Mucosa of stomach (tissue), 1 donor: Measurements from ENCODE around the gene ATP5F1A.

ENCODE experiments used
- H3K27me3 ChIP-seq: one replicate; pipeline ENCODE4 v1.7.0; 2013; ENCODE audit warnings: mild to moderate bottlenecking, low read length; ENCODE audit not compliant: control insufficient read depth, insufficient read depth
- H3K36me3 ChIP-seq: one replicate; pipeline ENCODE4 v1.7.0; 2013; ENCODE audit warnings: low read length; ENCODE audit not compliant: control insufficient read depth, insufficient read depth
- H3K4me1 ChIP-seq: one replicate; pipeline ENCODE4 v1.7.0; 2013; ENCODE audit warnings: mild to moderate bottlenecking, low read length; ENCODE audit not compliant: control insufficient read depth, insufficient read depth
- H3K4me3 ChIP-seq: one replicate; pipeline ENCODE4 v1.7.0; 2013; ENCODE audit warnings: low read length
- H3K9ac ChIP-seq: one replicate; pipeline ENCODE4 v1.7.0; 2013; ENCODE audit warnings: mild to moderate bottlenecking, low read length, moderate library complexity
- H3K9me3 ChIP-seq: one replicate; pipeline ENCODE4 v1.7.0; 2013; ENCODE audit warnings: mild to moderate bottlenecking, low read length, moderate library complexity; ENCODE audit not compliant: control insufficient read depth
- donor health status: Pancreatic carcinoma.

Gene ATP5F1A

GRCh38 chr18:46071653-46072375, 26.3 kb downstream of the ATP5F1A start, which contains the start of gene PSTPIP2:
TSS of gene PSTPIP2 (minus strand) at chr18:46072260. CDS start at chr18:46072188, 72 bp downstream.
- H3K9ac ChIP-seq = peak within 1 kb of the TSS; percentile 69

GRCh38 chr18:46070815-46071652, 27.1 kb downstream of the ATP5F1A start:
- Histone ChIP-seq H3K4me3 (peak overlapping the region; percentile 60), H3K9me3 (no peaks in the 10 kb centered on the region), H3K27me3 (peaks cover 9% of the 10 kb centered on the region), H3K4me1 (peaks cover 5% of the 10 kb centered on the region), H3K9ac (peak overlapping the region; percentile 69), H3K36me3 (no peaks in the 10 kb centered on the region)

More at GRCh38 chr18:46071653-46072375, 26.3 kb downstream of the ATP5F1A start, which contains the start of gene PSTPIP2:
- H3K4me1 ChIP-seq = peaks cover 5% of the 10 kb centered on the region
- no peaks in the 10 kb centered on the region for H3K9me3 ChIP-seq
- peaks cover 9% of the 10 kb centered on the region for H3K27me3 ChIP-seq
- H3K4me3 ChIP-seq = peak within 1 kb of the TSS; percentile 60
- H3K36me3 ChIP-seq = no peaks in the 10 kb centered on the region

DNA sequence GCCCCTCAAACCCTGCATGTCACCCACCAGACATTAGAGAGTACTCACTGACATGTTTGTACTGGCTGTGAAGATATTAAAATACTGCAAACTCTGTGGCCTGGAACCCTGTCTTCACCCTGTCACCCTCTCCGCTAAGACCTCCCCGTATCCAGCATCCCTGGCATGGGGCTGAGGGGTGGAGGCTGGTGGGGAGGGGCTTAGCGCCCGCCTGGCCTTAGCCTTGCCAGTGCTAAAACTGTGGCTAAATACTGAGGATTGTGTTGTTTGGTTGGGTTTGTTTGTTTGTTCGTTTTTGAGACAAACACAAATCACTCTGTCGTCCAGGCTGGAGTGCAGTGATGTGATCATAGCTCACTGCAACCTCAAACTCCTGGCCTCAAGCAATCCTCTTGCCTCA, 27.9 kb downstream of the ATP5F1A start:
- Histone ChIP-seq H3K36me3 (no peaks in the 10 kb centered on the region), H3K9me3 (no peaks in the 10 kb centered on the region), H3K4me1 (peaks cover 5% of the 10 kb centered on the region), H3K9ac (no peak overlapping the region), H3K27me3 (peaks cover 9% of the 10 kb centered on the region), H3K4me3 (no peak overlapping the region)

GRCh38 chr18:46069524-46069923, 28.6 kb downstream of the ATP5F1A start:
- no peak overlapping the region for H3K9ac ChIP-seq
- no peaks in the 10 kb centered on the region for H3K36me3 ChIP-seq
- H3K4me1 ChIP-seq = peaks cover 5% of the 10 kb centered on the region
- H3K9me3 ChIP-seq = no peaks in the 10 kb centered on the region
- no peak overlapping the region for H3K4me3 ChIP-seq
- H3K27me3 ChIP-seq = peaks cover 9% of the 10 kb centered on the region

DNA sequence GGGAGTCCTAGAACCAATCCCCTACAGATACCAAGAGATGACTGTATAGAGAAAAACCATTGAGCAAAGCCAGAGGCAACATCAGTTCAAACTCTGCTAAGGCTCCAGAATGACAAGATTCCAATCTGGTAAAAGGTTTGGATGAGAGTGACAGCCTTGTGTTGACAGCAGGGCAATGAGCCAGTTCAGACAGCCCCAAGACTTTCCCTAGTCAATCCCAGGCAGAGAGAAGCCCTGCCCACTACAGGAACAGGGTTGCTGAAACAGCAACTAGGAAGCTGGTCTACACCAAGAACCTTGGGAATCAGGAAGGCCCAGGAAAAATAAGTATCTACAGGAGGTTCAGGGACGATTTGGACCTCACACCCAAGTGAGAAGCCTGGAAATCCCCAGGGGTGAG, 29.3 kb downstream of the ATP5F1A start:
- Histone ChIP-seq H3K9ac (no peak overlapping the region), H3K4me1 (peaks cover 5% of the 10 kb centered on the region), H3K9me3 (no peaks in the 10 kb centered on the region)

DNA sequence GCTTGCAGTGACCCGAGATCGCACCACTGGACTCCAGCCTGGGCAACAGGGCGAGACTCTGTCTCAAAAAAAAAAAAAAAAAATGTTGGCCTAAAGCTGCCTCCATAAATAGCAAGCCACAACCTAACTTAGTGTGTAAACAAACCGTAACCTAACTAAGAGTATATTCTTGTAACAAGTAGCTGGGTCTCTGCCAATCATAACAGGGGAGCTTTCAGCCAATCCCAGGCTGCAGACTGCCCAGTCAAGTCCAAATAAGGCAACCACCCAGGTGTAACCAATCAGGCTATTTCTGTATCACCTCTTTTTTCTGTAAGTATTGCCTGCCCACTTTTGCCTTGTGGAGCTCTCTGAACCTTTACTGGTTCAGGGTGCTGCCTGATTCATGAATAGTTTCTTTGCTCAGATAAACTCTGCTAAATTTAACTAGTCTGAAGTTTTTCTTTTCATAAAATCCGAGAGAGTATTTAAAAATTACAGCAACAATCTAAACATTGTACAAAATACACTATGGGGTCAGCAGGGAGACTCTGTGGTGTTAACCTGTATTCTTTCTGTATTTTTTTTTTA, 30.6 kb downstream of the ATP5F1A start:
- Histone ChIP-seq H3K27me3 (peaks cover 9% of the 10 kb centered on the region), H3K9me3 (no peaks in the 10 kb centered on the region), H3K4me1 (peaks cover 3% of the 10 kb centered on the region), H3K36me3 (no peaks in the 10 kb centered on the region), H3K4me3 (no peak overlapping the region), H3K9ac (no peak overlapping the region)

More for the DNA sequence above, 29.3 kb downstream of the ATP5F1A start:
- Histone ChIP-seq H3K36me3 (no peaks in the 10 kb centered on the region), H3K27me3 (peaks cover 9% of the 10 kb centered on the region), H3K4me3 (no peak overlapping the region)

DNA sequence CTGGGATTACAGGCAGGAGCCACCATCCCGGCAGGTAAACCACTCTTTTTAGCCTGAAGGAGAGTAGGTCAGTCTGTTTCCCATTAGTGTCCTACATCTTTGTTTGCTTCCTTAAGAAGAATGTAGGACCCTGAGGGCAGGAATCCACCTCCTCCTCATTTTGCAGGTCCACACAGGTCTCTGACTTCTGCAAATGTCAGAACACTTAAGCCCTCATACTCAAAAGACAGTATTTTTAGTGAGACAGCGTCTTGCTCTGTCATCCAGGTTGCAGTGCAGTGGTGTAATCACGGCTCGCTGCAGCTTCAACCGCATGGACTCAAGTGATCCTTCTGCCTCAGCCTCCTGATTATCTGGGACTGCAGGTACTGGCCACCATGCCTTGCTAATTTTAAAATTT, 35.3 kb downstream of the ATP5F1A start:
- no peak overlapping the region for H3K9ac ChIP-seq
- no peaks in the 10 kb centered on the region for H3K27me3 ChIP-seq
- H3K4me1 ChIP-seq = peaks cover 5% of the 10 kb centered on the region
- no peak overlapping the region for H3K4me3 ChIP-seq
- no peaks in the 10 kb centered on the region for H3K36me3 ChIP-seq
- H3K9me3 ChIP-seq = no peaks in the 10 kb centered on the region

DNA sequence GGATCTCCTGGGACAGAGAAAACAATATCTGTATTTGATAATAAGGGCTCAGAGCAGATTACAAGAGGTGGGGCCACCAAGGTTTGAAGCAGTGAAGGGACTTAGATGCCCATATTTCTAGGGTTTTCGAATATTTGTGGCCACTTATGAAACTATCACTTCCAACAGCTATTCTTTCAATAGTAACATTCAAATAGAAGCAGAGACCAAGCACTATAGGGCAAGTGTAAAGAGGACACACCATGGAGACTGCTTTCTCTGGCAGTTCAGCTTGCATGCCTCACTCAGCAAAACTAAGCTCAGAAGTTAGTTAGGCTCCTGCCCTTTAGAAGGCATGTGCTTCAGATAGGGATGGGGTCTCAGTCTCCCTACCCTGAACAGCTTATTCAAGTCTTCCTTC, 36.3 kb downstream of the ATP5F1A start:
- Histone ChIP-seq H3K36me3 (no peaks in the 10 kb centered on the region), H3K4me1 (peaks cover 5% of the 10 kb centered on the region), H3K4me3 (no peak overlapping the region), H3K27me3 (no peaks in the 10 kb centered on the region), H3K9ac (no peak overlapping the region), H3K9me3 (no peaks in the 10 kb centered on the region)

- Histone ChIP-seq H3K4me3 (no peak overlapping the region), H3K9ac (no peak overlapping the region), H3K9me3 (no peaks in the 10 kb centered on the region), H3K4me1 (peaks cover 5% of the 10 kb centered on the region), H3K36me3 (no peaks in the 10 kb centered on the region), H3K27me3 (no peaks in the 10 kb centered on the region)
These were observed 36.7 kb downstream of the ATP5F1A start for GRCh38 chr18:46061387-46061786.

- Histone ChIP-seq H3K9me3 (no peaks in the 10 kb centered on the region), H3K9ac (no peak overlapping the region), H3K4me3 (no peak overlapping the region), H3K36me3 (no peaks in the 10 kb centered on the region), H3K4me1 (peaks cover 5% of the 10 kb centered on the region), H3K27me3 (no peaks in the 10 kb centered on the region)
These were observed 37.7 kb downstream of the ATP5F1A start for GRCh38 chr18:46060359-46060841.

GRCh38 chr18:46055838-46056230, 42.3 kb downstream of the ATP5F1A start:
- Histone ChIP-seq H3K9me3 (no peaks in the 10 kb centered on the region), H3K36me3 (no peaks in the 10 kb centered on the region), H3K9ac (no peak overlapping the region), H3K4me3 (no peak overlapping the region), H3K27me3 (no peaks in the 10 kb centered on the region), H3K4me1 (no peaks in the 10 kb centered on the region)
